ENCODE data around the gene BCAS1.

GRCh38 chr20:53999077-53999476 is 71.3 kb downstream of the BCAS1 start:
- TF ChIP-seq CTCF (IDR thresholded peaks at IDR 0.05) (no peak), EZH2 (IDR thresholded peaks at IDR 0.05; ENCODE audit: borderline replicate concordance, insufficient read depth, low read depth, low read length, poor library complexity, severe bottlenecking) (no peak)

All from B cell (primary cell).